Body of pancreas (tissue), 4 donors: Measurements from ENCODE around the gene PRAMEF12.

Experiments
- CTCF ChIP-seq, 7 experiments: fragments of 450-650 bp in 4 of 7; fragments of 200-600 bp in 3 of 7; sonication (generic) in 3 of 7; IDR thresholded peaks; one replicate each; pipeline ENCODE4 v1.5.1; 2016 to 2019; ENCODE audit warnings: antibody characterized with exemption in 7 of 7
- POLR2A ChIP-seq, 3 donors: fragments of 450-650 bp; IDR thresholded peaks; one replicate each; pipeline ENCODE4 v1.6.1; 2016; ENCODE audit warnings: antibody characterized with exemption in 3 of 3, mild to moderate bottlenecking in 2 of 3

- TF ChIP-seq CTCF (IDR thresholded peaks at IDR 0.05) (no peak), POLR2A (IDR thresholded peaks at IDR 0.05) (no peak)
Observed at GRCh38 chr1:12778907-12779306, 5.4 kb downstream of the PRAMEF12 start.
